ENCODE data around the gene CTNND2.
A peak's percentile ranks its signal among the peaks of the same experiment; 100 is the strongest.

CTNND2 gene

GRCh38 chr5:11904265-11904906, at the start of gene CTNND2:
TSS of gene CTNND2 (minus strand) at chr5:11904446. CDS start at chr5:11903853, 593 bp downstream.
- peak; percentile 87 for DNase-seq (ENCODE audit: low spot score)

- no peak for DNase-seq (ENCODE audit: low spot score)
Observed at GRCh38 chr5:11946317-11946716, 42.1 kb upstream of the CTNND2 start.

- no peak for DNase-seq (ENCODE audit: low spot score)
Observed at GRCh38 chr5:11941566-11941965, 37.3 kb upstream of the CTNND2 start.

GRCh38 chr5:11931638-11932037, 27.4 kb upstream of the CTNND2 start:
- DNase-seq (ENCODE audit: low spot score): no peak

- DNase-seq (ENCODE audit: low spot score): no peak
Observed at GRCh38 chr5:11928909-11929308, 24.7 kb upstream of the CTNND2 start.

GRCh38 chr5:11925701-11926100, 21.5 kb upstream of the CTNND2 start:
- DNase-seq (ENCODE audit: low spot score): no peak

GRCh38 chr5:11922394-11922793, 18.1 kb upstream of the CTNND2 start:
- no peak for DNase-seq (ENCODE audit: low spot score)

- DNase-seq (ENCODE audit: low spot score): no peak
Observed at GRCh38 chr5:11918463-11919045, 14.3 kb upstream of the CTNND2 start.

GRCh38 chr5:11909471-11909870, 5.2 kb upstream of the CTNND2 start:
- DNase-seq (ENCODE audit: low spot score): no peak

GRCh38 chr5:11906497-11906896, 2.3 kb upstream of the CTNND2 start:
- no peak for DNase-seq (ENCODE audit: low spot score)

- peak; percentile 11 for DNase-seq (ENCODE audit: low spot score)
Observed at GRCh38 chr5:11905206-11905605, 960 bp upstream of the CTNND2 start.

- DNase-seq (ENCODE audit: low spot score): peak; percentile 74
Observed at GRCh38 chr5:11903614-11904264, 507 bp downstream of the CTNND2 start.

GRCh38 chr5:11903121-11903613, 1.1 kb downstream of the CTNND2 start:
- no peak for DNase-seq (ENCODE audit: low spot score)

GRCh38 chr5:11902201-11902619, 2.0 kb downstream of the CTNND2 start:
- DNase-seq (ENCODE audit: low spot score): no peak

- DNase-seq (ENCODE audit: low spot score): no peak
Observed at GRCh38 chr5:11898787-11899186, 5.5 kb downstream of the CTNND2 start.

- no peak for DNase-seq (ENCODE audit: low spot score)
Observed at GRCh38 chr5:11897781-11898180, 6.5 kb downstream of the CTNND2 start.

- no peak for DNase-seq (ENCODE audit: low spot score)
Observed at GRCh38 chr5:11894992-11895391, 9.3 kb downstream of the CTNND2 start.

GRCh38 chr5:11892832-11893231, 11.4 kb downstream of the CTNND2 start:
- DNase-seq (ENCODE audit: low spot score): no peak

- DNase-seq (ENCODE audit: low spot score): no peak
Observed at GRCh38 chr5:11890777-11891176, 13.5 kb downstream of the CTNND2 start.

GRCh38 chr5:11888221-11888620, 16.0 kb downstream of the CTNND2 start:
- no peak for DNase-seq (ENCODE audit: low spot score)

- no peak for DNase-seq (ENCODE audit: low spot score)
Observed at GRCh38 chr5:11878814-11879213, 25.4 kb downstream of the CTNND2 start.

- no peak for DNase-seq (ENCODE audit: low spot score)
Observed at GRCh38 chr5:11873587-11873986, 30.7 kb downstream of the CTNND2 start.

- DNase-seq (ENCODE audit: low spot score): no peak
Observed at GRCh38 chr5:11869203-11869602, 35.0 kb downstream of the CTNND2 start.

Data from iPS-NIHi11 (cell line).